ENCODE data around the gene PROC. TPM values are rescaled to one million over a fixed set of nuclear protein-coding genes. Genes with fewer than 3 reads are reported as not detected.
"Not testable (repeated sequence)": the region's sequence is repeated elsewhere in the genome, so short reads cannot be mapped to it uniquely, and the experiment has no call there.

The PROC gene
- total RNA-seq, 4 donors from 2014 or later: 2.1 TPM; not detected in 3

DNA sequence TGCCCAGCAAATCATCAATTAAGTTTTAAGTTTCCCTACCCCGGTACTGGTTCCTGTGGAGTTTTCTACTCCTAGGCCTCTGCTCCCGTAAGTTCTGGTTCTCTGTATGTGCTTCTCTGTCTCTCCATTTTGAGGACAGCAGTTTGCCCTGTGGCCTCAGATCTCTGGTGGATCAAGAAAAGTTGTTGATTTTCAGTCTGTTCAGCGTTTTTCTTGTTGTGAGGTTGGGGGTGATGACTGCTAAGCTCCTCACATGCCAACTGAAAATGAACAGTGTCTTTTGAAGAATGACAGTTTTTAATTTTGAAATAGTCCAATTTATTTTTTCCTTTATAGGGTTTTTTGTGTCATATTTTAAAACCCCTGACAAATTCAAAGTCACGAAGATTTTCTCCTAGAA lies 31.7 kb downstream of the PROC start:
- Histone ChIP-seq H3K27me3 (no peaks in the 10 kb centered on the region), H3K27ac (no peak overlapping the region), H3K4me1 (no peaks in the 10 kb centered on the region), H3K36me3 (no peaks in the 10 kb centered on the region), H3K4me3 (no peak overlapping the region), H3K9me3 (peaks cover 0 to 3% (median 2%) of the 10 kb centered on the region in 3 donors)
- TF ChIP-seq, protein P1, sequence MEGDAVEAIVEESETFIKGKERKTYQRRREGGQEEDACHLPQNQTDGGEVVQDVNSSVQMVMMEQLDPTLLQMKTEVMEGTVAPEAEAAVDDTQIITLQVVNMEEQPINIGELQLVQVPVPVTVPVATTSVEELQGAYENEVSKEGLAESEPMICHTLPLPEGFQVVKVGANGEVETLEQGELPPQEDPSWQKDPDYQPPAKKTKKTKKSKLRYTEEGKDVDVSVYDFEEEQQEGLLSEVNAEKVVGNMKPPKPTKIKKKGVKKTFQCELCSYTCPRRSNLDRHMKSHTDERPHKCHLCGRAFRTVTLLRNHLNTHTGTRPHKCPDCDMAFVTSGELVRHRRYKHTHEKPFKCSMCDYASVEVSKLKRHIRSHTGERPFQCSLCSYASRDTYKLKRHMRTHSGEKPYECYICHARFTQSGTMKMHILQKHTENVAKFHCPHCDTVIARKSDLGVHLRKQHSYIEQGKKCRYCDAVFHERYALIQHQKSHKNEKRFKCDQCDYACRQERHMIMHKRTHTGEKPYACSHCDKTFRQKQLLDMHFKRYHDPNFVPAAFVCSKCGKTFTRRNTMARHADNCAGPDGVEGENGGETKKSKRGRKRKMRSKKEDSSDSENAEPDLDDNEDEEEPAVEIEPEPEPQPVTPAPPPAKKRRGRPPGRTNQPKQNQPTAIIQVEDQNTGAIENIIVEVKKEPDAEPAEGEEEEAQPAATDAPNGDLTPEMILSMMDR (IDR thresholded peaks at IDR 0.05): no peak
- TF ChIP-seq POLR2A (IDR thresholded peaks at IDR 0.05): no peak
- intact Hi-C loops (cut with DNase I): no loop called here
- DNase-seq: no peak
- WGBS, 2 donors: 91 to 96% methylated on average over 4 of the region's 4 CpGs

DNA sequence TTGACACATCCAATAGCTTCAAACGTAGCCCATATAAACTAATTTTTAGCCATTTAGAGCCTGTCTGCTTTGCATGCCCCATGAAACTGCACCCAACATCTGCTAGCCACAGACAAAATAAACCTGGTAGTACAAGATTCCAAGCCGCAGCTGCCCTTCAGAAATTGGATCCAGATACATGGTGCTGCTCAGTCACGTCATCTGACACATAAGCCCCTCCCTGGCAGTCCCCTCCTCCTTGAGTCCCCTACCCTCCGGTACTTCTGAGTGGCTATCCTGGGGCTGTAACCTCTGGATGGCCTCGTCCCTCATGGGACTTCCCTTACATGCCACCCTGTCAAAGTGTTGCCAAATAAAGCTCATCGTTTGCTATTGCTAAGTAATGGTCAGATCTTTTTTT lies 33.8 kb downstream of the PROC start:
- Histone ChIP-seq H3K9me3 (no peaks in the 10 kb centered on the region), H3K27me3 (no peaks in the 10 kb centered on the region), H3K36me3 (no peaks in the 10 kb centered on the region), H3K4me1 (no peaks in the 10 kb centered on the region), H3K27ac (no peak overlapping the region), H3K4me3 (no peak overlapping the region)
- intact Hi-C loops (cut with DNase I): no loop called here
- DNase-seq: no peak
- no peak for TF ChIP-seq POLR2A (IDR thresholded peaks at IDR 0.05)
- TF ChIP-seq, protein P1 (IDR thresholded peaks at IDR 0.05): no peak
- WGBS, 2 donors: 88 to 94% methylated on average over 6 of the region's 6 CpGs

DNA sequence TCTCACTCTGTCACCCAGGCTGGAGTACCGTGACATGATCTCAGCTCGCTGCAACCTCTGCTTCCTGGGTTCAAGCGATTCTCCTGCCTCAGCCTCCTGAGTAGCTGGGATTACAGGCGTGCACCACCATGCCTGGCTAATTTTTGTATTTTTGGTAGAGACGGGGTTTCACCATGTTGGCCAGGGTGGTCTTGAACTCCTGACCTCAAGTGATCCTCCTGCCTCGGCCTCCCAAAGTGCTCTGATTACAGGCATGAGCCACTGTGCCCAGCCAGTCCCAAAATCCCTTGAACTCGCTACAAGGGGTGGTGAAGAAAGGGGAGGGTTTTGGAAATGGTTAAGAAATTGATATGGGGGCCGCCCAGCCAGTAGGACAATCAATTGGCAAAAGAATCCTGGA lies 34.2 kb downstream of the PROC start:
- intact Hi-C loops (cut with DNase I); DNase-seq; H3K4me1 ChIP-seq; H3K4me3 ChIP-seq; H3K27ac ChIP-seq; H3K27me3 ChIP-seq; H3K36me3 ChIP-seq; H3K9me3 ChIP-seq: not testable (repeated sequence)
- 95 to 98% methylated on average over 4 to 5 of the region's 8 CpGs for WGBS, 2 donors

DNA sequence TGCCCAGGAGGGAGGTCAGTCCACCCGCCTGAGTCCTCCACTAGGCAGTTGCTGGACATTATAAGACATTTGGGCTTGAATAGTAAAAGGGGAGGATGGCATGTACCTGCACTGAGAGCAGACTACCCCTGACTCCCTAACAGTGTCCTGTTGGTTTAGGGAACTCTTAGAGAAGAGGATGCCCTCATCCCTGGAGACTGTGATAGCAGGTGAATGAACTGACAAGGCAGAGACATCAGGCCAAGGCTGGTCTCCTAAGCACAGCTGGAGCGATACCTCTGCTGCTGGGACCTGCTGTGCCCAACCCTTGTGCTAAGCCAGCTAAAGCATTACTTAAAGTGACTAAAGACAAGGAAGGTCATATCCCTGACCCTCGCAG lies 34.8 kb downstream of the PROC start:
- no peaks in the 10 kb centered on the region for H3K27me3 ChIP-seq
- H3K36me3 ChIP-seq: no peaks in the 10 kb centered on the region
- TF ChIP-seq POLR2A (IDR thresholded peaks at IDR 0.05): no peak
- TF ChIP-seq, protein P1 (IDR thresholded peaks at IDR 0.05): no peak
- intact Hi-C loops (cut with DNase I): no loop called here
- no peak for DNase-seq
- no peak overlapping the region for H3K27ac ChIP-seq
- no peaks in the 10 kb centered on the region for H3K9me3 ChIP-seq
- 81 to 100% methylated on average over 1 to 3 of the region's 3 CpGs for WGBS, 2 donors
- no peak overlapping the region for H3K4me3 ChIP-seq
- H3K4me1 ChIP-seq: no peaks in the 10 kb centered on the region

DNA sequence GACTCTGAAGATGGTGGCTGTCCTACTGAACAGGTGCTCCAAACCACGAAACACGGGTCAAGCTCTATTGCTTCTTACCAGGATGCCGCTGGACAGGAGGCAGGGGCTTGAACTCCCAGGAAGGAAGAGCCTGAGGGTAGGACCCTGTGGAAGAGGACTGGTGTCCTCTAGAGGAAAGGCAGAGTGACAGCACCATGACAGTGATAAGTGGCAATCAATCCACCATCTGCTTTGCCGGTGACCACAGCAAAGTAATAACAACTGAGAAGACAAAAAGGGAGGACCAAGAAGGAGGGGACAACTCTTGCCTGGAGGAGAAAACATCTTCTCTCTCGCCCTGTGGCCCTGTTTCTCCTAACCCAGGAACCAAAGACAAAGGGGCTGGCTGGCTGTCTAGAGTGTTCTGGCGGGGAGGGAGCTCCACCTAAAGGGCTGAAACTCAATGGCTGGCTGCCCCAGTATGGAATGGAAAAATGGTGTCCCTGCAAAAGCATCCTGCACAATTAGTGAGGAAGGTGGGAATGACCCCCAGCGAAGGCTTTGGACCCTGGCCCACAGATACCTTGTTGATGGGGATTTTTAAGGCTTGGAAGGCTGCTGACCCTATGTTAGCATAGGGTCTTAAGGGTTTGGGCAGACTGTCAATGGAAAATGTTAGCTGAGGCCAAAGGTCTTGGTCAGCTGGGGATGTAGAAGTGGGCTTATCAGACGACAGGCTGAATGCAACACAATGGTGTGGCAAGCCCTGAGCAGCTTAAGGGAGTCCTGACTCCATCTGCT lies 35.4 kb downstream of the PROC start:
- H3K36me3 ChIP-seq: no peaks in the 10 kb centered on the region
- no peaks in the 10 kb centered on the region for H3K9me3 ChIP-seq
- no peak overlapping the region for H3K27ac ChIP-seq
- intact Hi-C loops (cut with DNase I): no loop called here
- WGBS, 2 donors: 86 to 88% methylated on average over 5 to 7 of the region's 8 CpGs
- DNase-seq: no peak
- H3K4me3 ChIP-seq: no peak overlapping the region
- TF ChIP-seq, protein P1 (IDR thresholded peaks at IDR 0.05): no peak
- no peak for TF ChIP-seq POLR2A (IDR thresholded peaks at IDR 0.05)
- no peaks in the 10 kb centered on the region for H3K4me1 ChIP-seq
- no peaks in the 10 kb centered on the region for H3K27me3 ChIP-seq

Data from esophagus squamous epithelium (tissue), 5 donors.